BLaER1 treated with 17β-estradiol and CSF1 and Interleukin-3, amounts not matched to agents 10 nM and 100 nM (cell line): ENCODE results near the gene IL22.

Experiments used
- H3K27ac ChIP-seq, 11 experiments: shearing (Covaris generic); formaldehyde crosslinking; 2 replicates each; pipeline ENCODE4 v1.8.1; 2022
- H3K27me3 ChIP-seq, 11 experiments: shearing (Covaris generic); formaldehyde crosslinking; 2 replicates each; pipeline ENCODE4 v1.8.1; 2022
- H3K36me3 ChIP-seq, 11 experiments: shearing (Covaris generic); formaldehyde crosslinking; 2 replicates each; pipeline ENCODE4 v1.8.1; 2022
- H3K4me1 ChIP-seq, 10 experiments: shearing (Covaris generic); formaldehyde crosslinking; 2 replicates each; pipeline ENCODE4 v1.8.1; 2022
- H3K4me2 ChIP-seq, 11 experiments: shearing (Covaris generic); formaldehyde crosslinking; 2 replicates each; pipeline ENCODE4 v1.8.1; 2022
- H3K4me3 ChIP-seq, 10 experiments: shearing (Covaris generic); formaldehyde crosslinking; 2 replicates each; pipeline ENCODE4 v1.8.1; 2022
- H3K9ac ChIP-seq, 11 experiments: shearing (Covaris generic); formaldehyde crosslinking; 2 replicates each; pipeline ENCODE4 v1.8.1; 2022
- H3K9me3 ChIP-seq, 11 experiments: shearing (Covaris generic); formaldehyde crosslinking; replicated peaks in 1 of 11; 2 replicates each; pipeline ENCODE4 v1.8.1; 2022
- H4K20me1 ChIP-seq, 11 experiments: shearing (Covaris generic); formaldehyde crosslinking; 2 replicates each; pipeline ENCODE4 v1.8.1; 2022
- Cebpa-rat ChIP-seq, 11 experiments: shearing (Covaris generic); IDR thresholded peaks; 2 replicates each; pipeline ENCODE4 v1.8.1; 2022

The IL22 gene, protein sequence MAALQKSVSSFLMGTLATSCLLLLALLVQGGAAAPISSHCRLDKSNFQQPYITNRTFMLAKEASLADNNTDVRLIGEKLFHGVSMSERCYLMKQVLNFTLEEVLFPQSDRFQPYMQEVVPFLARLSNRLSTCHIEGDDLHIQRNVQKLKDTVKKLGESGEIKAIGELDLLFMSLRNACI

GRCh38 chr12:68253504-68253903 lies at the start of gene IL22:
Gene IL22 (minus strand): TSS chr12:68253604. CDS start chr12:68253448, 156 bp downstream.
- Histone ChIP-seq H4K20me1 (no peaks in the 10 kb centered on the region), H3K36me3 (no peaks in the 10 kb centered on the region), H3K9me3 (no peaks in the 10 kb centered on the region), H3K27me3 (no peaks in the 10 kb centered on the region), H3K9ac (no peak within 1 kb of the TSS), H3K27ac (no peak within 1 kb of the TSS), H3K4me3 (no peak within 1 kb of the TSS), H3K4me2 (no peak within 1 kb of the TSS), H3K4me1 (no peaks in the 10 kb centered on the region)
- TF ChIP-seq Cebpa-rat (IDR thresholded peaks at IDR 0.05): no peak

DNA sequence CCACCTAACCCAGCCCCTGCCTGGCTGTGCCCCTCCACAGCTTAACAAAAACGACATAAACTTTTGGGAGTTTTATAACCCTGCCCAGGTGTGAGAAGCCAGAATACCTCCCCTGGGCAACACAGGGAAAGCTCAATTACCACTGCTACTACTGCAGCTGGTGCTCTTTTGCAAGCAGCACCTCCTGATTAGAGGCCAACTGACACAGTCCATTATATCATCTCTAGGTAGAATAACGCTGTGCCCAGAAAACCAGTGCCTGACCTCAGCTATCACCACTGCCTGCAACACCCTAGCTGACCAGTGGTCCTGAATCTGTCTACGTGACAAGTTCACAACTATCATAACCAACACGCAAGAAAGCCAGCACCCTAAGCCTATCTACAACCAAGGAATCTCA lies 44.5 kb upstream of the IL22 start:
- Histone ChIP-seq H3K9me3 (peaks cover 10 to 23% (median 16%) of the 10 kb centered on the region in 11 experiments; a peak in 20 of 22 replicates), H3K4me3 (no peak overlapping the region), H3K27me3 (no peaks in the 10 kb centered on the region), H3K36me3 (peaks cover 44 to 87% (median 63%) of the 10 kb centered on the region in 11 experiments), H3K4me2 (no peak overlapping the region), H3K27ac (no peak overlapping the region), H3K4me1 (no peaks in the 10 kb centered on the region), H4K20me1 (no peaks in the 10 kb centered on the region), H3K9ac (no peak overlapping the region)
- TF ChIP-seq Cebpa-rat (IDR thresholded peaks at IDR 0.05): no peak

DNA sequence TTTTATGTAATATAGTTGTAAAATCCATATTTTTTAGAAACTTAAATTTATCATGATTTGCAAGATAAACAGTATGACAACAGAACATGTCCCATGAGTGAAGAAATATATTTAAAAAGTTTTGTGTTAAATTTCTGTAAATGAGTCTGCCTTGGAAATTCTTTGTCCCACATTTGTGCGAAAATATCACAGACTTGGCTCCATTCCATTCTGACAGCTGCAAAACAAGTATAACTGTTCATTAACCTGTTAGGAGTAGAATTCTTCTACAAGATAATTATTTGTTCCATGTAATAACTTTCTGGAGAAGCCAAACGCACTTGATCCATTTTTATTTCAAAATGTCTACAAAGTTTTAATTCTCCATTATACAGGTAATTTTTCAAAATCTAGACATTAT lies 40.8 kb upstream of the IL22 start:
- Histone ChIP-seq H3K27ac (no peak overlapping the region), H3K4me3 (no peak overlapping the region), H3K9me3 (peaks cover 0 to 6% (median 2%) of the 10 kb centered on the region in 11 experiments; a peak in 10 of 22 replicates), H3K9ac (no peak overlapping the region), H3K4me1 (no peaks in the 10 kb centered on the region), H4K20me1 (no peaks in the 10 kb centered on the region), H3K27me3 (no peaks in the 10 kb centered on the region), H3K4me2 (no peak overlapping the region), H3K36me3 (peaks cover 13 to 57% (median 28%) of the 10 kb centered on the region in 11 experiments)
- no peak for TF ChIP-seq Cebpa-rat (IDR thresholded peaks at IDR 0.05)

GRCh38 chr12:68293347-68293746 lies 39.9 kb upstream of the IL22 start:
- Histone ChIP-seq H3K27me3 (no peaks in the 10 kb centered on the region), H3K9me3 (peaks cover 0 to 2% (median 0%) of the 10 kb centered on the region in 11 experiments; a peak in 1 of 22 replicates), H4K20me1 (no peaks in the 10 kb centered on the region), H3K4me1 (no peaks in the 10 kb centered on the region), H3K9ac (no peak overlapping the region), H3K4me2 (no peak overlapping the region), H3K4me3 (no peak overlapping the region), H3K27ac (no peak overlapping the region), H3K36me3 (peaks cover 6 to 48% (median 19%) of the 10 kb centered on the region in 11 experiments)
- TF ChIP-seq Cebpa-rat (IDR thresholded peaks at IDR 0.05): no peak

DNA sequence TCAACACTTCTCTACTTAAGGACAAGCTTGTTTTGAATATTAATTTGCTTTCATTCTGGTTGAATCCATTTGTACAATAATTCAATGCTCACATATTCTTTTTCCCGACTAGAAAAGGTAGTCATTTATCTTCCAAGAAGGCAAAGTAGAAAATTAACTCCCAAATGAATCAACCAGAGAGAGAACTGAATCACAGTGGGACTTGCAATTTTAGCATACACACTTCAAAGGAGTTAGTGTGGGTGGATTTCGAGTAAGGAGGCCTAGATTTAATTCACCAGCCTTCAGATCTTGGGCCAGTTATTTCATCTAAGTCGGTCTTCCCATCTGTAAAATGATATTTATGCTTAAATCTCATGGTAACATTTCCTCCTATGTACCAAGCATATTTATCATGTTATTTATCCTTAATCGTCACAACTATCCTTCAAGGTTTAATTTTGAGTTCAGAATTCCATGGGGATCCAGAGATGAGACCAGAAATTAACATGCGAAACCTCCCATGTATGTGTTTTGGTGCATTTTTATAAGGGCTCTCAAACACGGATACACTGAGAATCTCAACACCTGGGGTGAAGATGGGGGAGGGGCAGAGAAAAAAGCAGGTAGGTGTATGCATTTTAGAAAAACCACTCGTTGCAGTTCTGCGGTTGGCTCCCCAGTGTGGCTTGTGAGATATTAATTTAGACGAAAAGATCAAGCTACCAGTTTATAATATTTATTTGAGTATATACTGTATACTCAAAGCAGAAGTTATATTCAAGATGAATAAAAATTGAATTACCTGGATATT lies 38.9 kb upstream of the IL22 start:
- H3K4me3 ChIP-seq: no peak overlapping the region
- H4K20me1 ChIP-seq: no peaks in the 10 kb centered on the region
- H3K9ac ChIP-seq: no peak overlapping the region
- no peaks in the 10 kb centered on the region; a peak in 1 of 22 replicates for H3K9me3 ChIP-seq
- no peak overlapping the region for H3K27ac ChIP-seq
- no peaks in the 10 kb centered on the region for H3K4me1 ChIP-seq
- peaks cover 0 to 38% (median 9%) of the 10 kb centered on the region in 11 experiments; a peak in 13 of 22 replicates for H3K36me3 ChIP-seq
- H3K27me3 ChIP-seq: no peaks in the 10 kb centered on the region
- no peak overlapping the region for H3K4me2 ChIP-seq
- no peak for TF ChIP-seq Cebpa-rat (IDR thresholded peaks at IDR 0.05)

DNA sequence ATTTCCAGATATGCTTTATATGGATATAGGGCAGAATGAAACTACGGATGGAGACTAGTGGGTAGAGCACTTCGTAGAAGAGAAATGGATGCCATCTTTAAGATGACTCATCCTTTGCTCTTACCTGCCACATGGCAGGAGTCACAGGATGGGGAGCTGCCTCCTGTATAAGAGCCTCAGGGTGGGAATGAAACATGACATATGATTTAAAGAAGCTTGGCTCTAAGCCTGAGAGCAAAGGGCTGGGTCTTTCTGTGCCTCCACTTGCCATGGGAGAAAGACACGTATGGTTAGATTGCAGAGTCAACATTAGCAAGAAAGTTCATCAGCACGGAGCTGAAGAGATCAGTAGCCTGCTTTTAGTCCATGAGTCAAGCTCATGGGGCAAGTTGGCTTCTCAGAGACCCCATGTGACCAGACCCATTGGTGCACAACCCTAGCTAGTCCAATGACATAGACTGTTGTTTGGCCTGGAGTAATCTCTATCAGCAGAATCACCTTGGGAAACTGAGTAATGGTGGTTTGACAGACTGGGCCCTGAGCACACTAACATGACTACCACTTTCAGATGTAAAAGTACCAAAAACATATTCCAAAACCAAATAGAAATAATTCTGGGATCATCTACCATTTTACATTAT lies 38.1 kb upstream of the IL22 start:
- H3K27me3 ChIP-seq: no peaks in the 10 kb centered on the region
- no peaks in the 10 kb centered on the region; a peak in 1 of 22 replicates for H3K9me3 ChIP-seq
- H3K4me2 ChIP-seq: no peak overlapping the region
- TF ChIP-seq Cebpa-rat (IDR thresholded peaks at IDR 0.05): no peak
- peaks cover 0 to 31% (median 8%) of the 10 kb centered on the region in 11 experiments; a peak in 11 of 22 replicates for H3K36me3 ChIP-seq
- H4K20me1 ChIP-seq: no peaks in the 10 kb centered on the region
- H3K4me1 ChIP-seq: 0 out of 20 replicates have a peak, but pooled peaks cover 0 to 4% (median 0%) of the 10 kb centered on the region in 10 experiments
- no peak overlapping the region for H3K27ac ChIP-seq
- no peak overlapping the region for H3K4me3 ChIP-seq
- H3K9ac ChIP-seq: no peak overlapping the region

DNA sequence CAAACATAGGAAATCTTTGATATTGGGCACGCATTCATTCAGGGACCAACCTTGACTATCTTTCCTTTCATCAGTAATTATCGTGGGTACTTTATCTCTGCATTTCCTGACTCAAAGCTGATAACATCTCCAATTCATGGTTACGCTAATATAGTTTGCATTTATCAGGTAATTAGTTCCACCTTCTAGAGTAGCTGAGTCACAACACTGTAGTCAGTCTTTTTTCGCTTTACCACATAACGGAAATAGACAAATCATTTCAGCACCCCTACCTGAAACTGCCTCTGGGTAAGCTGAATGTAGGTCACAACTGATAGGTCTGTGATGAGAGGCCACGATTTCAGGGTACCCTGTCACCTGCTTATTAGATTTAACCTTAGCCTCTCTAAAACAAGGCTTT lies 36.7 kb upstream of the IL22 start:
- Histone ChIP-seq H3K36me3 (peaks cover 0 to 23% (median 2%) of the 10 kb centered on the region in 11 experiments; a peak in 6 of 22 replicates), H3K4me1 (0 out of 20 replicates have a peak, but pooled peaks cover 0 to 4% (median 0%) of the 10 kb centered on the region in 10 experiments), H3K9me3 (no peaks in the 10 kb centered on the region; a peak in 1 of 22 replicates), H3K27ac (no peak overlapping the region), H3K4me3 (no peak overlapping the region), H3K4me2 (no peak overlapping the region), H3K27me3 (no peaks in the 10 kb centered on the region), H3K9ac (no peak overlapping the region), H4K20me1 (no peaks in the 10 kb centered on the region)
- no peak for TF ChIP-seq Cebpa-rat (IDR thresholded peaks at IDR 0.05)

DNA sequence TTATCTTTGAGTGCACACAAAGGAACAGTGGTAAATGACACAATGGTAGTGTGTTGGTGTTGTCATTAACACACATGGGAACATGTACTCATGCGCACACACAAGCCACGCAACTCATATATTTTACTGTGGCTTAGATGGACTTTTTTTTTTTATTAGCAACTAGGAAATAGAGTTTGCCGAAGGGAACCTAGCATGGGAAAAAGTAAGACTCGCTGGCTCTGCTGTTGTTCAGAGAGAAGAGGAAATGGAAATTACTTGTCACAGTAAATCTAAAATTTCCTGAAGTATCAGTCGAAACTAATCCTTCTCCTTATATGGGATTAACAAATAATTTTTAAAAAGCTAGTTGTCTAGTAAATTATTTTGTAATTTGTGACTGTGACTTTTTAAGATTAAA lies 33.7 kb upstream of the IL22 start:
- Histone ChIP-seq H3K4me3 (no peak overlapping the region), H3K27me3 (no peaks in the 10 kb centered on the region), H3K4me1 (0 out of 20 replicates have a peak, but pooled peaks cover 0 to 4% (median 0%) of the 10 kb centered on the region in 10 experiments), H3K9ac (no peak overlapping the region), H3K4me2 (no peak overlapping the region), H3K9me3 (no peaks in the 10 kb centered on the region; a peak in 1 of 22 replicates), H3K36me3 (0 out of 22 replicates have a peak, but pooled peaks cover 0 to under 1% (median 0%) of the 10 kb centered on the region in 11 experiments), H4K20me1 (no peaks in the 10 kb centered on the region), H3K27ac (no peak overlapping the region)
- TF ChIP-seq Cebpa-rat (IDR thresholded peaks at IDR 0.05): no peak

DNA sequence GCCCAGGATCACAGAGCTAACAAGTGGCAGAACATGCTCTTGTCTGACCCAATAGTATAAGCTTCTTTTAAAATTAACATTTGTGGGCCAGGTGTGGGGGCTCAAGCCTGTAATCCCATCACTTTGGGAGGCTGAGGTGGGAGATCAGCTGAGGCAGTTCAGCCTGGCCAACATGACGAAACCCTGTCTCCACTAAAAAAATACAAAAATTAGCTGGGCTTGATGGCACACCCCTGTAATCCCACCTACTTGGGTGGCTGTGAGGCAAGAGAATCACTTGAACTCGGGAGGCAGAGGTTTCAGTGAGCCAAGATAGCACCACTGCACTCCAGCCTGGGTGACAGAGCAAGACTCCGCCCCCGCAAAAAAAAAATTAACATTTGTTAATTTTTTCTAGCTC lies 33.0 kb upstream of the IL22 start:
- no peaks in the 10 kb centered on the region; a peak in 1 of 22 replicates for H3K9me3 ChIP-seq
- no peak for TF ChIP-seq Cebpa-rat (IDR thresholded peaks at IDR 0.05)

More for the DNA sequence above, 33.0 kb upstream of the IL22 start:
- Histone ChIP-seq H3K4me2 (no peak overlapping the region), H3K4me1 (0 out of 20 replicates have a peak, but pooled peaks cover 0 to 4% (median 0%) of the 10 kb centered on the region in 10 experiments), H3K4me3 (no peak overlapping the region), H3K27me3 (no peaks in the 10 kb centered on the region), H3K36me3 (no peaks in the 10 kb centered on the region), H4K20me1 (no peaks in the 10 kb centered on the region), H3K27ac (no peak overlapping the region), H3K9ac (no peak overlapping the region)
